T-helper 1 cell (primary cell): Measurements from ENCODE around the gene G6PC3.
"Not testable (repeated sequence)": the region's sequence is repeated elsewhere in the genome, so short reads cannot be mapped to it uniquely, and the experiment has no call there.

Experiments used
- DNase-seq, 5 donors: peaks; one replicate each; pipeline ENCODE4 v3.0.0-alpha.2; 2012 to 2020

The G6PC3 gene

DNA sequence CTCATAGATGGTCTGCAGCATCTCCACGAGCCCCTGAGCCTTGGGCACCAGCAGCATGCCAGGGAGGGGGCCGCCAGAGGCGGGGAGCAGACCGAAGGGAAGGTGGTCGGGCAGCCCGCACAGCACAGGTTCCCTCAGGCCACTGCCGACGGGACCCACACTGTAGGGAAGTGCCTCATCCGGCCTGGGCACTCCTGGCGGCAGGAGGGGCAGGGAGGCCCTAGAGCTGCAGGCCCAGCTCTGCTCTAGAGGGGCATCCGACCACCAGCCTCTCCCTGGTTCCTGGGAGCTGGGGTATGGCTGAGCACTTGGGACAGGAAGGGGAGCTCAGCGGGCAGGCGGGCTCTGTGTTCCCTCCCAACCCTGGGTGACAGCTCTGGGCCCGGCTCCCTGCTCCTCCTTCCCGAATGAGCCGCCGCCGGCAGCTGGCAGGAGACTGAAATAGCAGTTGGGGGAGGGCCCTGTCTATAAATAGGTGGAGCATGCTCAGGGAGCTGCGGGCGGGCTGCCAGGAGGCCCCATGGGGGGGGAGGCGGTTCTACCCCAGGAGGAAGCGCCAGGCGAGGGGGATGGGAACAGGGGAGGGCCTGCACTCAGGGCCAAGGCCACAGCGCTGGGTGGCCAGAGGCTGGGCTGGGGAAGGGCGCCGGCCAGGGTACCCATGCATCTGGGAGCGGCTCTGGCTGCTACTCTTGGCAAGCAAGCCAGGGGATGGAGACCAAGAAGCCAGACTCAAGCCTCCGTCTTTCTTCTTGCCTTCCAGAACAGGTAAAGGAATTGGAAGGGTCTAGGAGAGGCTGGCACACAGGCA, 40.5 kb downstream of the G6PC3 start:
- DNase-seq, result peak in 4 of 5 donors; percentile 25 to 36 (median 26)

DNA sequence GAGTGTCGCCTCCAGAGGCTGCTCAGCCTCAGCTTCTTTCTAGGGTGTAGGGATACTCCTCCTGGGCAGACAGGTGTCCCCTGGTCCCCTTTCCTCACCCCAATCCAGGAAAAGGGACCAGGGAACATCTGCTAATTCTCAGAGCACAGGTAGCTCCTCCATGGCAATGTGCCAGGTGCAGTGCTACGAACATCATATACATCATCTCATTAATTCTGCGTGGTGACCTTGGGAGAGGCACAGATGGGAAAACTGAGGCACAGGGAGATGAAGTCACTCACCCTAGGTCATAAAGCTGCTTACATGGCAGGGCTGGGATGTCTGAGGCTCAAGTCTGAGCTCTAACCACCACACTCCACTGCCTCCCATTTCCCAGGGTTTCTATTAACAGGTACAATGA, 41.2 kb downstream of the G6PC3 start:
- no peak for DNase-seq

DNA sequence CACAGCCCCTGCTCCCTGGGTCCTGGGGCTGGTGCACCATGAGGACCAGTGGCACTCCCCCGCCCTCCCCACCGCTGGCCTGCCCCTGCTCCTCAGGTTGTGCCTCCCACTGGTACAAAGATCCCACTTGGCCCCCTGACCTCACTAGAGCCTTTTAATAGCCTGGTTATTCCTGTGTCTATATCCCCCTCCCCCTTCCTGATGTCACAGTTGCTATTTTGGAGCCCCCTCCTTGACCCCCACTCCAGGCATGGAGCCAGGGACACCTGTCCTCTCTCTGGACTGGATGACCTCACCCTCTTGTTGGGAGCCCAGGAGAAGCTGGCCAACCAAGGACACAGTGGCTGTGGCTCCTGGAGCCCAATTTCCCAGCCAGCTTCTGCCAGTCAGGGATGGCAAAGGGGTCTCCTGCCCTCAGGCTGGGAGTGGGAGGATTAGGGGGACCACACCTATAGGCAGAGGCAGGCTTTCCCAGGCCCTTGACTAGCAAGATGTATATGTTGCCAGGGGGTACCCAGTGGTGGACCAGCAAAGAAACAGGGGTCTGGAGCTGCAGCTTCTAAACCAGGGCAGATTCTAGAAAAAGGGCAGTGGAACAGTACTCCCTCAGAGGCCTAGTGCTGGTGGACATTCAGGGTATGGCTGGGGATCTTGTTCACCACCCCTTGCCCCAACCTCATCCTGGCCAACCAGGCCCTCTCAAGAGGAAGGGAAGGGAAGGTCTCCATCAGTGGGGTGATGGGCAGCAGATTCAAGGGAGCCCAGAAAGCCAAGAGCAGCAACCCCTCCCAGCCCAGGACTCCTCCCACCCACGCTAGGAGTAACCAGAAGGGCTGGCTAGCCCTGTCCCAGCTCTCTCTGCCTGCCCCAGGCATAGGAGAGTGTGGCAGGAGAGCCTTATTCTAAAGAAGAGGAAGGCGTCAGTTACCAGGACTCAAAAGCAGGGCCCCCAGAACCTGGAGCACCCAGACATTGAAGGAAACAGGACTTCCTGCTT, 42.0 kb downstream of the G6PC3 start:
- DNase-seq, result no peak

DNA sequence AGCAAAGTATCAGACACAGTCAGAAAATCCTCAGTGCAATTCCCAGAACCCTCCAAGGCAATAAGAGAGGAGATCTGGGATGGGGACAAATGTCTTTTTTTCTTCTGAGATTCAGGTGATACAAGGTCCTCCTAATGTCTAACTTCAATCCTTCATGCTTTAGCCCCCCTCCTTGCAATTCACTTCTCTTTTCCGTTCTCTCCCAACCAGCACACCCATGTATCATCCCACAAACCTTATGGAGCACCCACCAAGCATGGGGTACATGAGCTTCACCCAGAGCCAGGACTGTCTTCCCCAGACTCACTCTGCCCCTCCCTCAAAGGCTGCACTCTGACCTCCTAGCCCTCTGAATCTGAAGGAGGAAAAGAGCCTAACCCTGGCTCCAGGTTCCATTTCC, 42.8 kb downstream of the G6PC3 start:
- DNase-seq, result no peak

DNA sequence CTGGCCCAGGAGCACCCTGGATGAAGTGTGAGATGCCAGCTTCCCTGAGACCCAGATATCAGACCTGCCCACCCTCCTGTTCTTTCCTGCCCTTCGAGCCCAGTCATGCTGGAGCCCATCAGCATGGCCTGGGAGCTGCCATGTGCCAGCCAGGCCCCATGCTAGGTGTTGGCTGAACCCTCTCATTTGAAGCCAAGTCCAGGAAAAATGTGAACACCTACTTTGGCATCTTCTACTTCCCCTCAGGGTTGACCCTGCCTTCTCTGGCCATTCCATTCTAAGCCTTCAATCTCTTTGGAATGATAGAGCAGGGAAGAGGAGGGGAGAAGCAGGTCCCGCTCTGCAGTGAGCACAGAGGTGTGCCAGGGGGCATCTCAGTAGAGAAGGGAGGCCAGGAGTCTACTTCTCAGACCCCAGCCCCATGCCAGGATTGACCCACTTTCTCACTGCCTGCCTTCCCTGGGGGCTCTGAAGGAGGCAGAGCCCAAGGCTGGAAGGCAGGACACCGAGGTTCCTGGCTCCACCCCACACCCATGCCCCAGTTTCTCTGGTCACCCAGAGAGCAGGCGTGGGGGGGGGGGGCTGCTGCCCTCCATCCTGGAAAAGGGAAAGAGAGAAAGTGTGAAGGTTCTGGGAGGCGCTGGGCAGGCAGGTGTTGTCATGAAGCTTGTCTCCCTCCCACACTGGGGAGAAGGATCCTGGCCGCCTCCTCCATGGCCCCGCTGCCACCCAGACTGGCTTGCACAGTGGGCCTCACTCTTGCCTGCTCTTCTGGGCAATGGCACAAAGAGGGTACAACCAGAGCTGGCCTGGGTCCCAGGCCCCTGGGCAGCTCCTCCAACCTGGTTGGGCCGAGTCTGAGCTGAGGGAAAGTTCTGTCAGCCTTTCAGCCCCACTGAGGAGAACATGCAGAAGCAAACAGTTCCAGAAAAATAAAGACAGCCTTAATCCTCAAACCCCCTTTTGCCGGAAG, 43.6 kb downstream of the G6PC3 start:
- no peak for DNase-seq

DNA sequence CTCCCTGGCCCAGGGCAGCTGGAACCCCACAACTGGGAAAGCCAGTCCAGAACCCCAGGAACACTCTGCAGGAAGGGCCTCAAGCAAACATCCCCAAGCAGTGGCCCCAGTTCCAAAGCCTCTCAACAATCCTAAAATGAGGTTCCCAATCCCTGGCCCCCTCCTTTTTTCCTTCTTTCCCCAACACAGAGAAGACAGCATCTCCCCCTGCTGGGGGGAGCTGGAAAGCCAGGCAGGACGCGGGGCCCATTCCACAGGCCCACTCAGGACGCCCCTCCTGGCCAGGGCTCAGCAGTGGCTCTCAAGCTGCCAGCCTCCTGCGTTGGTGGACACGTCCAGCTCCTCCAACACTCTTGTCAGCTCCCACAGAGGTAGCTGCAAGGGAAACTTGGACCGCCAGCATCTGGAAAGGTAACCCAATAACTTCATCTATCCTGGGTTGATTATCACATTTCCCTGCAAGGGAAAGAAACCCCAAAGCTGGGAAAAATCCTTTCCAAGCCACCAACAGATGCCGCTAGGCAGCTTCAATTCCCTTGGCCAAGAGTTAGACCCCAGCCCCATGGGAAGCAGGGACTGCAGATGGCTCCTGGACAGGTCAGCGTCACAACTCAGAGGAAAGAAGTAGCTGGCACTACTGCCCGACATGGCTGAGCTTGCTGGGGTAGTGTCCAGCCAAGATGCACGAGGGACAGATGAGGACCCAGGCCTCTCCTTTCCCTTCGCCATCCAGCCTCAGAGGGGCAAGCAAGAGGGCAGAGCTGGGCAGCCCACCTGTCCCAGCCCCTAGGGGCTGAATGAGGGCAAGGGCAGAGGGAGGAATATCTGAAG, 45.3 kb downstream of the G6PC3 start:
- no peak for DNase-seq

DNA sequence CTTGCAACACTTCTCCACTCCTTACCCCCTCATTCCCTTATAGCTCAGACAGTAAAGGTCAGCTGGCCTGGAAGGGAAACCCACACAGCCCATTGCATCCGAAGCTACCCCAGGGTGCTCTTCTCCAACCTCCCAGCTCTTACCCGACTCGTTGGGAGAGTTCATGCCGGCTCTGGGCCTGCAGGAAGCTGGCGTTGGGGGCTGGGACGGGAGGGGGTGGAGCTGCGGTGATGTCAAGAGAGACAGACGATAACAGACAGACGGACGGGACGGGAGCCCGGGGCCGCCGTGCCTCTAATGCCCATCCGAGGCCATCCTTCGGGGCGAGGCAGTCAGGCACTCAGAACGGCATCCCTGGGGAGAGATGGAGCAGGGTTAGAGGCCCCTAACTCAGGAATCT, 46.8 kb downstream of the G6PC3 start:
- DNase-seq, result no peak

DNA sequence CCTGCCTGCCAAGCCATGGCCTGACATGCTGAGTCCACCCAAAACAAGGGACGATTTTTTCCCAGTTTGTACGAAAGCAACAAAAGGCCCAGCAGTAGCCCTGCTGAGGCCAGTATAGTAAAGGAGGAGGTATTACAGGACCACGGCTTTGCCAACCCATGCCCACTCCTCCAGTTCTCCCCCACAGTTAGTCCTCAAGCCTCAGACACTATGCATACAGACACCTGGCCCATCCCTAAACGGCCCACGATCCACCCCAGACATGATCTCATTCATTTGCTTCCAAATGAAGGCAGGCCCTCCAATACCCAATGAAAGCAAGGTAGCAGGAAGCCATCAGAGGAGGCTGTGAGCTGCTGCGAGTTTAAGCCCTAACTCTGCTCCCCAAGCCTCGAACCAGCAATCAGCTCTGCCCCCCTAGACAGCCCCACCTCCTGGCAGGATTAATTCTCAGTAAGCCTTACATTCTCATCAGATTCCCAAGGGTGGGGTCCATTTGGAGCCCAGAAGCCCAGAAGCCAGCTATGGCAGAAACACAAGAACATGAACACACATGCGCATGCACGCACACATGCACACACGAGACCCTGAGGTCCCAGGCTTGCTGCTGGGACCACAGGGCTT, 48.0 kb downstream of the G6PC3 start:
- no peak for DNase-seq

DNA sequence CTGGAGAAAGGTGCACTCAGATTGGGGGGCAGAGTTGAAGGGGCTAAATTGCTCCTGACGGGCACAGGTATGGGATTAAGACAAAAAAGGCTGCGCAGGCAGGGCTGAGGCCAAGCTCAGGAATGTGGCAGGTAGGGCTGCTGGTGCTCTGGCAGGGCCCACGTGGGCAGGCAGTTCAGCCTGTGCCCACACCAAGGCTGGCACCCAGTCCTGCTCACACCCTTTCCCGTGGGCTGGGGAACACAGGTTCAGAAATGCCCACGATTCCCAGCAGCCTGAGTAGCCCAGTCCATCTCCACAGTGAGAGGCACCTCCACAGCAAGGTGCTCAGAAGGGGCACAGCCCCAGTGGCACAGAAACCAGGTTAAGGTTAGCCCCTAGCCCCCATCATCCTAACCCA, 48.5 kb downstream of the G6PC3 start:
- DNase-seq, result no peak

DNA sequence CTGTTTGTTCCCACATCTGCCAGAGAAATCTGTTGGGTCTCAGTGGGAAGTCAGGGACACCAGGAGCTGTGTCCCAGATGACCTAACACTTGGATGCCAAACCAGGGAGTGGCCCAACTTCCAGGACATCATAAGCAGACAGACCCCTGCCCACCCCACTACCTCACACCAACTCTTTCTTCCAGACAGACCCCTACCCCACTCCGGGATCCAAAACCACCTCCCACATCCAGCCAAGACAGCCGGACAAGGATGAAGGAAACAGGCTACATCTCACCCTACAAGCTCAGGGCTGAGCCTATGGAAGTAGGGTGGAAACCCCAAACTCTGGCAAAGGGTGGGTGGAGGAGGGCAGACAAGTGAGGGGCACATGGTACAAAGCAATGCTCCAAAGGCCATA, 49.3 kb downstream of the G6PC3 start:
- no peak for DNase-seq

DNA sequence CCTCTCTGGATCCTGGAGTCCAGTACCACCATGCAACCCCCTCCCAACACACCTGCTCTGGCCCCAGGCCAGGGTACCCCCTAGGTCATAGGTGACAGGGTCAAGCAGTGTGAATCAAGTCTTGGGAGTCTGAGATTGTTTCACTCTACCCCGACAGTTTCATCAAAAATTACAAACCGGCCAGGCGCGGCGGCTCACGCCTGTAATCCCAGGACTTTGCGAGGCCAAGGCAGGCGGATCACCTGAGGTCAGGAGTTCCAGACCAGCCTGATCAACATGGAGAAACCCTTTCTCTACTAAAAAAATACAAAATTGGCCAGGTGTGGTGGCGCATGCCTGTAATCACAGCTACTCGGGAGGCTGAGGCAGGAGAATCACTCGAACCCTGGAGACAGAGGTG, 49.7 kb downstream of the G6PC3 start:
- not testable (repeated sequence) for DNase-seq

DNA sequence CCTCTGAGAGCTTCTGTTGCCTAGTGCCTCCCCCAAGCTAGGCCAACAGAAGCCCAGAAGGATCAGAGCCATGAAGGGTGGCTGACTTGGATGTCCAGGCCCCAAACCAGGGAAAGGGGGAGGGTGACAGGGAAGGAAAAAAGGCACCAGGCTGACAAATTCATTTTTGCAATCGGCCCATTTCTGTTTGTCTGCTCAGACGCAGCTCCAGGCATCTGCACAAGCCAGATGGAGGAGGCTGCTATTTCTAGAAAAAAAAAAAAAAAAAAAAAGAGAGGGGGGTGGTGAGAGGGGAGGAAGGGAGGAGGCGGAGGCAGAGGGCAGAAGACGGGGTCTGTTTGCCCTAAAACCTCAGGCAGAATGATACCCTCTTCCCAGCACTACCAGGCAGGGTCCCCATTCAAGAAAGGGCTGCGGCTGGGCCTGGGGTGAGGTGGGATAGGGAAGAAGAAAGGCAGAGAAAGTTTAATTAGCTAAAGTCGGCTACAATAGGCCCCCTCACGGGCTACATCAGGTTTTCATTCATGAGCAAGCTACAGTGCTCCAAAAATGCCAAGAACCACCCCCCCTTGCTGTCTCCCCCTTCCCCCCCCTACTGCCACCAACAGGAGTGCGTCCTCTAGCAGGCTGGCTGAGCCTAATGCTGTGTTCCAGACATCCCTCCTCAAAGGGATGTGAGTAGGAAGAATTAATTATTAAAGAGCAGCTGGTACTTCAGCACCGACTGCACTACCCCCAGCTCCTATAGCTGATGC, 50.5 kb downstream of the G6PC3 start:
- no peak for DNase-seq

DNA sequence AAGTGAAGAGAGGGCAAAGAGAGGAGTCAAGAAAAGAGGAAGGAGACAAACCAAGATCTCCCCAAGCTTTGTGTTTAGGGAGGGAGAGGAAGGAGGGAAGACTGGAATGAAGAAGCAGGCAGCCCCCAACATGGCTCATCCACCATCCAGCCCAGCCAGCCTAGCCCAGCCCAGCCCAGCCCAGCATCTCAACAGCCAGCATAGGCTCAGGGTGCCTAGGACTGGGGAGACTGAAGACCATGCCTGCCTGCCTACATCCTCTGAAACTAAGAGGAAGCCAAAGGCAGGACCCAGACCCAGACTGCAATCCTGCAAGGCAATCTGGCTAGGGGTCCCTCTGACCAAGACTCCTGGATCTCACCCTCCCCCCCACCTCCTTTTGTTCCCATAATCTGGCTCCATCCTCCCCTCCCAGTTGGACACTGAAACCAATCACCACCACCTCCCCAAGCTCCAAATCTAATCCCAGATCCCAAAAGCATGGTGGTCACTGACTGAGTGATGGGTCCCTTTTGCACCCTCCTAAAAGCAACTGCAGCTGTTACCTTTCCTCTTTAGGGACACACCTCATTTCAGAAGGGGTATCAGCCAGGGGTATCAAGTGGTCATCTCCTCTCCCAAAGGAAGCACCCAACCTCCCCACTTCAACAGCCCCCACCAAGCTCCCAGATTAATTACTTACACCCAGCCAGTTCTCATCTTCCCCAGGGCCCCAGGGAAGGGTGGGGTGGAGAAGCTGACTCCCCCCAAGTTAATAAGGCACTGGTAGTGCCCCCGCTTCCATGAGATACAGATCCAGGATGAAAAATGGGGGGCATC, 51.7 kb downstream of the G6PC3 start:
- no peak for DNase-seq

DNA sequence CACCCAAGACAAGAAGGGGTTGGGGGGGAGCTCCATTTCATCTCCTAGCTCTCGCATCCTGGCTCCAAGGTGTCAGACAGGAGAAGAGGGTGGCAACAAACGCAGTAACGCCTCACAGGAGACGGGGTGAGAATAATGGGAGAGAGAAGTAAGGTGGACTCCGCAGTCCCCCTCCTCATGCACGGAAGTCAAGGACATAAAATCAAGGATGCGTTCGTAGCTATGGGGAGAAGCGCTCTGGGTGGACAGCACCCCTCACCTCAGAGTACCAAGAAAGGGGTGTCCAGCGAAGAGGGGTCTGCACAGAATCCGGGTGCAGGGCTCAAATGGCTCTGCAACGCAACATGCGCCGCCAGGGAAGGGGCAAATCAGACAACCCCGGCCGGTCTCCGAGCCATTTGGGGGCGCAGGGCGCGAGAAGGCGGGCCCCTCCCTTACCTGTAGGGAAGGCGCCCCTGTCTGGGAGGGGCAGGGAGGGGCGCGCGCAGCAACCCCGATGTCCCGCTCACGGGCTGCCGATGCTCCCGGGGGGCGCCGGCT, 52.4 kb downstream of the G6PC3 start:
- DNase-seq, result peak in 1 of 5 donors; percentile 26

DNA sequence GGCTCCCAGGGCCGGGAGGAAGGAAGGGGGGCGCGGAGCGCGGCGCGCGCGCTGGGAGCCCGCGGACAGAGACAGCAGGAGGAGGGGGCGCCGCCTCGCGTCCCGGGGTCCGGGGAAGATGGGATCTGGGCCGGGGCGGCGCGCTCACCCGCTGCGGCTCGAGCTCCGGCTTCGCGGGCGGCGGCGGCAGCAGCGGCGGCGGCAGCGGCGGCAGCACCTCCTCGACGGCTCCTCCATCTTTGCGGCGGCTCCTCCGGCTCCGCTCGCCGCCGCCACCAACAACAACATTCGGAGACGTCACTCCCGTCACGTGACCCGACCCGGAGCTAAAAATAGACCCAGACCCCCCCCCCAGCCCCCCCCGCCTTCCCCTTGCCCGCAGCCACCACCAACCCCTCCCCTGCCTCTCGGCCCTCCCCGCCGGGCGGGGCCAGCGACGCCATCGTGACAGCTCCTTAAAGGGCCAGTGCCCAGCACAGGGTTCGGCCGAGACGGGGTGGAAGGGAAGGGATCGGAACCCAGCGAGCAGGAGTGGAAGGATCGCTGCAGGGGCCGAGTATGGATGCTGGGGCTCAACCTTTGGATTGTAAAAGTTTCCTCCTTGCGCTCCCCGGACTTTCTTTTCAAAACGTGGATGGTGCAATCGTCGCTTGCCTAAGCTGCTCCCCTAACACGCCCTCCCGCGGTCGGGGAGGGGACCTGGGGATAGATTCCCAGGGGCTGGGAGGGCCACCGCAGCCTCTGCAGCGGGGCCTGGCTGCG, 53.0 kb downstream of the G6PC3 start, which contains the start of gene HDAC5:
Gene HDAC5, minus strand, starts transcription at position 286 of the 762 bp plus-strand sequence. CDS start 6,126 bp downstream, outside the sequence.
- peak; percentile 88 to 94 (median 92) for DNase-seq

DNA sequence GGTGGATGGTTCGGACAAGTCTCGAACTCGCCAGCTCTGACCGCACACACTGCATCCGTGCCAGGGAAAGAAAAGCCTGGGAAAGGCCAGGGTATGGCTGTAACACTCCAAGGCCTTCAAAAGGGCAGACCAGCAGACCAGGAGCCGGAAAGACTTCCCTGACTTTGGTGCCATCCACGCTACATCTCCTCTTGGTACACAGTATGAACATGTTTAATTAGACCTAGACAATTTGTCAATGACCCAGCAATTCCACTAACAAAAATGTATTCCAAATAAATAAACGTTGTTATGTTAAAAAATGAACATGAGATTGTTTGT, 53.5 kb downstream of the G6PC3 start:
- DNase-seq, result no peak
